Measurements from ENCODE around the gene IGFALS.

- TF ChIP-seq POLR2A (IDR thresholded peaks at IDR 0.05) (no peak), CTCF (IDR thresholded peaks at IDR 0.05) (no peak)
Measured at GRCh38 chr16:1791943-1792812, 1.3 kb downstream of the IGFALS start.

All from gastroesophageal sphincter (tissue), 3 donors.